Measurements from ENCODE around the gene GPR82. TPM values are rescaled to one million over a fixed set of nuclear protein-coding genes. Genes with fewer than 3 reads are reported as not detected.

GPR82 gene
- total and polyA plus RNA-seq, 2 donors from 2014 or later = 0.15 to 0.98 TPM

- intact Hi-C loops (cut with DNase I) = no loop called here
- no peak for FAIRE-seq
- TF ChIP-seq CTCF (IDR thresholded peaks at IDR 0.05; ENCODE audit: borderline replicate concordance, extremely low read depth, insufficient read depth) = no peak
Observed at GRCh38 chrX:41737065-41737464, 13.1 kb downstream of the GPR82 start.

GRCh38 chrX:41739871-41740270, 15.9 kb downstream of the GPR82 start:
- Histone ChIP-seq H3K9me3 (ENCODE audit: control insufficient read depth in 2 of 3, insufficient read depth in 1 of 3, low read length in 3 of 3) (no peaks in the 10 kb centered on the region), H3K4me3 (ENCODE audit: low read length in 3 of 3) (no peak overlapping the region), H3K36me3 (ENCODE audit: control insufficient read depth in 2 of 3, insufficient read depth in 3 of 3, low read length in 3 of 3) (no peaks in the 10 kb centered on the region), H3K27me3 (ENCODE audit: control insufficient read depth, insufficient read depth, low read length) (no peaks in the 10 kb centered on the region), H3K27ac (ENCODE audit: low read depth in 2 of 2, low read length in 2 of 2) (no peak overlapping the region), H3K4me1 (ENCODE audit: control insufficient read depth in 2 of 3, insufficient read depth in 2 of 3, low read depth in 1 of 3, low read length in 3 of 3) (no peaks in the 10 kb centered on the region), H3K9ac (ENCODE audit: low read length in 3 of 3) (no peak overlapping the region)
- DNase-seq (no peak), FAIRE-seq (no peak)
- intact Hi-C loops (cut with DNase I) = no loop called here
- no peak for TF ChIP-seq CTCF (IDR thresholded peaks at IDR 0.05; ENCODE audit: borderline replicate concordance, extremely low read depth, insufficient read depth)

More at GRCh38 chrX:41737065-41737464, 13.1 kb downstream of the GPR82 start:
- Histone ChIP-seq H3K36me3 (ENCODE audit: control insufficient read depth in 2 of 3, insufficient read depth in 3 of 3, low read length in 3 of 3) (no peaks in the 10 kb centered on the region), H3K27ac (ENCODE audit: low read depth in 2 of 2, low read length in 2 of 2) (no peak overlapping the region), H3K4me1 (ENCODE audit: control insufficient read depth in 2 of 3, insufficient read depth in 2 of 3, low read depth in 1 of 3, low read length in 3 of 3) (no peaks in the 10 kb centered on the region), H3K4me3 (ENCODE audit: low read length in 3 of 3) (no peak overlapping the region), H3K9me3 (ENCODE audit: control insufficient read depth in 2 of 3, insufficient read depth in 1 of 3, low read length in 3 of 3) (no peaks in the 10 kb centered on the region), H3K27me3 (ENCODE audit: control insufficient read depth, insufficient read depth, low read length) (no peaks in the 10 kb centered on the region), H3K9ac (ENCODE audit: low read length in 3 of 3) (no peak overlapping the region)
- no peak for DNase-seq

- DNase-seq = no peak
- intact Hi-C loops (cut with DNase I) = no loop called here
- Histone ChIP-seq H3K27me3 (ENCODE audit: control insufficient read depth, insufficient read depth, low read length) (no peaks in the 10 kb centered on the region), H3K36me3 (ENCODE audit: control insufficient read depth in 2 of 3, insufficient read depth in 3 of 3, low read length in 3 of 3) (no peaks in the 10 kb centered on the region), H3K9ac (ENCODE audit: low read length in 3 of 3) (no peak overlapping the region), H3K27ac (ENCODE audit: low read depth in 2 of 2, low read length in 2 of 2) (no peak overlapping the region), H3K4me1 (ENCODE audit: control insufficient read depth in 2 of 3, insufficient read depth in 2 of 3, low read depth in 1 of 3, low read length in 3 of 3) (no peaks in the 10 kb centered on the region), H3K4me3 (ENCODE audit: low read length in 3 of 3) (no peak overlapping the region), H3K9me3 (ENCODE audit: control insufficient read depth in 2 of 3, insufficient read depth in 1 of 3, low read length in 3 of 3) (no peaks in the 10 kb centered on the region)
- TF ChIP-seq CTCF (IDR thresholded peaks at IDR 0.05; ENCODE audit: borderline replicate concordance, extremely low read depth, insufficient read depth) = no peak
- FAIRE-seq = no peak
Observed at GRCh38 chrX:41750716-41751115, 26.7 kb downstream of the GPR82 start.

GRCh38 chrX:41758401-41758800, 34.4 kb downstream of the GPR82 start:
- no peaks in the 10 kb centered on the region for H3K36me3 ChIP-seq (ENCODE audit: control insufficient read depth in 2 of 3, insufficient read depth in 3 of 3, low read length in 3 of 3)
- H3K9ac ChIP-seq (ENCODE audit: low read length in 3 of 3) = no peak overlapping the region
- no peak for TF ChIP-seq CTCF (IDR thresholded peaks at IDR 0.05; ENCODE audit: borderline replicate concordance, extremely low read depth, insufficient read depth)
- FAIRE-seq (no peak), DNase-seq (no peak)
- no peaks in the 10 kb centered on the region for H3K4me1 ChIP-seq (ENCODE audit: control insufficient read depth in 2 of 3, insufficient read depth in 2 of 3, low read depth in 1 of 3, low read length in 3 of 3)
- no peak overlapping the region for H3K4me3 ChIP-seq (ENCODE audit: low read length in 3 of 3)
- intact Hi-C loops (cut with DNase I) = no loop called here
- no peaks in the 10 kb centered on the region for H3K27me3 ChIP-seq (ENCODE audit: control insufficient read depth, insufficient read depth, low read length)
- no peak overlapping the region for H3K27ac ChIP-seq (ENCODE audit: low read depth in 2 of 2, low read length in 2 of 2)
- H3K9me3 ChIP-seq (ENCODE audit: control insufficient read depth in 2 of 3, insufficient read depth in 1 of 3, low read length in 3 of 3) = no peaks in the 10 kb centered on the region
